Measurements from ENCODE around the gene CSMD2.

DNA sequence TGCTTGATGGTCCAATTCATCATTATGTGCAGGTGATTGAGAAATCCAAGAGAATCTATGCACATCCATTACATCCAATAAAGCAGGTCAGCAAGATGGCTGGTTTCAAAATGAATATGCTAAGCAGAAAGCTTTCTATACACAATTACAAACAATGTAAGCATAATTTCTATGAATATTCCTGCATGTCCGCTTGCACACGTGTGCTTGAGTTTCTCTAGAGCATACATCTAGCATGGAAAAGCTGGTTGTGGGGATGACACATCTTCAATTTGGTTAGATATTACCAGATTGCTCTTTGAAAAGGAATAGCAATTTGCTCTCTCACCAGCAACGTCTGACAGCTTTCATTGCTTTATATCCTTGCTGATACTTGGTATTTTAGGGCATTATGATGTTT, 461.6 kb downstream of the CSMD2 start:
- TF ChIP-seq POLR2A (IDR thresholded peaks at IDR 0.05) = no peak
- TF ChIP-seq, protein P1, sequence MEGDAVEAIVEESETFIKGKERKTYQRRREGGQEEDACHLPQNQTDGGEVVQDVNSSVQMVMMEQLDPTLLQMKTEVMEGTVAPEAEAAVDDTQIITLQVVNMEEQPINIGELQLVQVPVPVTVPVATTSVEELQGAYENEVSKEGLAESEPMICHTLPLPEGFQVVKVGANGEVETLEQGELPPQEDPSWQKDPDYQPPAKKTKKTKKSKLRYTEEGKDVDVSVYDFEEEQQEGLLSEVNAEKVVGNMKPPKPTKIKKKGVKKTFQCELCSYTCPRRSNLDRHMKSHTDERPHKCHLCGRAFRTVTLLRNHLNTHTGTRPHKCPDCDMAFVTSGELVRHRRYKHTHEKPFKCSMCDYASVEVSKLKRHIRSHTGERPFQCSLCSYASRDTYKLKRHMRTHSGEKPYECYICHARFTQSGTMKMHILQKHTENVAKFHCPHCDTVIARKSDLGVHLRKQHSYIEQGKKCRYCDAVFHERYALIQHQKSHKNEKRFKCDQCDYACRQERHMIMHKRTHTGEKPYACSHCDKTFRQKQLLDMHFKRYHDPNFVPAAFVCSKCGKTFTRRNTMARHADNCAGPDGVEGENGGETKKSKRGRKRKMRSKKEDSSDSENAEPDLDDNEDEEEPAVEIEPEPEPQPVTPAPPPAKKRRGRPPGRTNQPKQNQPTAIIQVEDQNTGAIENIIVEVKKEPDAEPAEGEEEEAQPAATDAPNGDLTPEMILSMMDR (IDR thresholded peaks at IDR 0.05) = no peak
- TF ChIP-seq POLR2AphosphoS5 (IDR thresholded peaks at IDR 0.05) = no peak
- no peak for TF ChIP-seq EP300 (IDR thresholded peaks at IDR 0.05; ENCODE audit: low read depth)

Measured in transverse colon (tissue), 4 donors.